NCI-H146 treated with DMSO at 0.1 percent for 48 hours (cell line): ENCODE results near the gene TFAP2B.

Experiments
- DNase-seq: peaks from one replicate; lab custom pipeline; 2025; ENCODE audit not compliant: unreplicated experiment; lab: John Stamatoyannopoulos, UW

TFAP2B gene

GRCh38 chr6:50818673-50819072, at the start of gene TFAP2B:
TFAP2B (plus strand) TSS chr6:50818871; CDS start chr6:50818892, 21 bp downstream.
- DNase-seq, result no peak

GRCh38 chr6:50778696-50779095, 40.0 kb upstream of the TFAP2B start:
- DNase-seq, result no peak

- no peak for DNase-seq
Observed at GRCh38 chr6:50780382-50780781, 38.3 kb upstream of the TFAP2B start.

GRCh38 chr6:50785921-50786320, 32.8 kb upstream of the TFAP2B start:
- DNase-seq, result no peak

- no peak for DNase-seq
Observed at GRCh38 chr6:50791900-50792508, 26.7 kb upstream of the TFAP2B start.

GRCh38 chr6:50792771-50793170, 25.9 kb upstream of the TFAP2B start:
- DNase-seq, result no peak

GRCh38 chr6:50795574-50795973, 23.1 kb upstream of the TFAP2B start:
- no peak for DNase-seq

- DNase-seq, result no peak
Observed at GRCh38 chr6:50804283-50804682, 14.4 kb upstream of the TFAP2B start.

- no peak for DNase-seq
Observed at GRCh38 chr6:50807035-50807434, 11.6 kb upstream of the TFAP2B start.

GRCh38 chr6:50815436-50816114, 3.1 kb upstream of the TFAP2B start:
- DNase-seq, result no peak

- DNase-seq, result peak; percentile 8
Observed at GRCh38 chr6:50816115-50816675, 2.5 kb upstream of the TFAP2B start.

- DNase-seq, result no peak
Observed at GRCh38 chr6:50816947-50817645, 1.6 kb upstream of the TFAP2B start.

- DNase-seq, result no peak
Observed at GRCh38 chr6:50817646-50817950, 1.1 kb upstream of the TFAP2B start.

GRCh38 chr6:50818020-50818419, 651 bp upstream of the TFAP2B start:
- no peak for DNase-seq

GRCh38 chr6:50819466-50819903, 814 bp downstream of the TFAP2B start:
- no peak for DNase-seq

- no peak for DNase-seq
Observed at GRCh38 chr6:50819904-50820868, 1.5 kb downstream of the TFAP2B start.

GRCh38 chr6:50820869-50821264, 2.2 kb downstream of the TFAP2B start:
- no peak for DNase-seq

GRCh38 chr6:50821441-50822077, 2.9 kb downstream of the TFAP2B start:
- DNase-seq, result no peak

- no peak for DNase-seq
Observed at GRCh38 chr6:50822078-50822476, 3.4 kb downstream of the TFAP2B start.
